Brain pericyte (primary cell): ENCODE data around the gene SMARCE1.

Experiments used
- DNase-seq: peaks from one replicate; pipeline ENCODE4 v3.0.0-alpha.2; 2012; ENCODE audit warnings: low read depth, low spot score

Gene SMARCE1

DNA sequence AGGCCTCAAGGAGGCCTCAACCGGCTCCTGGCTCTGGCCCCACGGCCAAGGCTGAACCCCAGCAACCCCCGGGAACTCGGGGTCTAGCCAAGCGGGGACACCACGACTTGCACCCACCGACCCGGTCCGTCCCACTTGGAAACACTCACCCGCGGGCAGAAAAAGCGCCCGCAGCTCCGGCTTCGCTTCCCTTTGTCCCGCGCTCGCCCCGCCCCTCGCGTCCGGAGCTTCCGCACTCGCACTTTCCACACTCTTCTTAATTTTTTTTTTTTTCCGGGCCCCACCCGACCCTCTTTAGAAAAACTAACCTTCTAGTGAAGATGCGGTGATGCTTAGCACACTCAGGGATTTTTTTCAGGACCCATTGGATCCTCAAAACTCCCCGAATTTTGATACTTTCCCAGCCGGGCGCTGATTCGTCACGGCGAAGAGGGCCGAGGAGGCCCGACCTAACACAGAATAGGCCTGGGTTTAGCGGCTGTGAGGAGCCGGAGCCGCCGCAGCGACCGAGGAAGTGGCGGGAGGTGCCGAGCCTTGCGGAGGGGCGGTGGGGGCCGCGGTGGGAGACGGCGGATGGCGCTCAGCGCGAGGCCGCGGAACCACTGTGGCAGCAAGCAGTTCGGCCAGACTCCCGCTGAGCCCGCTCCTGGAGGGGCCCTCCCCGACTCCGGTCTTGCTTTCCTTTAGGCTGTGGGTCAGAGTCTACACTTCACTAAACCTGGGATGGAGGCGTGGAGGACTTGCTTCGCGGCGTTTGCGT, at the start of gene SMARCE1:
Gene SMARCE1 (minus strand): TSS at position 195 of the 760 bp plus-strand sequence. CDS start 2,016 bp downstream, outside the sequence.
- peak; percentile 61 for DNase-seq

DNA sequence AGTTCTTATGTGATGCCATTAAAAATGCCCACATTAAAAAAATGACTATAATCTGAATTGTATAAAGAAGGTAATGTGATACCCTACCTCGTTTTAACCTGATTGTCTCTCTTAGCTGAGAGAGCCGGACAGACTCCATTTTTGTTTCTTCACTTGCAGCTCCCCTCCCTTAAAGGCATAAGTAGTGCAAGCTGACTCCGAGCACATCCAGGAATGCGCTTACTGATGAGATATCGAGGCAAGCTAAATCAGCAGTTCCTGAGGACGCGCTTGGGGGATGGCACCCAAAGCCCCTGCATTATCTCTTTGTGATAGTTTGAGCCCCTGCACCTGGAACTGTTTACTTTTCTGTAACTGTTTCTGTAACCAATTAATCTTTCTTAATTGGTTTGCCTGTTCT, 49.7 kb upstream of the SMARCE1 start:
- no peak for DNase-seq

DNA sequence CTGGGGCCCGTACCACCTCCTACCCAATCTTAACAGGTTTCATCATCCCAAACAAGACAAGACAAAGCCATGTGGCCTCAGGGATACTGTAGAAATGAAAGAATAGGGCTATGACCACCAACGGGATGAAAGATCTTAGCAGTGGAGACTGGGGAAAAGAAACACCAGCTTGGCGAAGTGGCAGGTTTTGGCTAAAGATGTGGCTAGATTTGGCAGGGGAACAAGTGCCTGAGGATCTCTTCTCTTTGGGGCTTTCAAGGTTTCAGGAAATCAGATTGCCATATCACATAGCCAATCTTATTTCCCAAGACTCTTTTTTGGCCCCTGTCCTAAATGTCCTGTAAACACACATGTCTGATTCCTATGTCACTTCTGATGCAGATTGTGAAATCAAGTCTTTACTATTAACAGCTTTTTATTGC, 49.0 kb upstream of the SMARCE1 start:
- DNase-seq, result no peak

DNA sequence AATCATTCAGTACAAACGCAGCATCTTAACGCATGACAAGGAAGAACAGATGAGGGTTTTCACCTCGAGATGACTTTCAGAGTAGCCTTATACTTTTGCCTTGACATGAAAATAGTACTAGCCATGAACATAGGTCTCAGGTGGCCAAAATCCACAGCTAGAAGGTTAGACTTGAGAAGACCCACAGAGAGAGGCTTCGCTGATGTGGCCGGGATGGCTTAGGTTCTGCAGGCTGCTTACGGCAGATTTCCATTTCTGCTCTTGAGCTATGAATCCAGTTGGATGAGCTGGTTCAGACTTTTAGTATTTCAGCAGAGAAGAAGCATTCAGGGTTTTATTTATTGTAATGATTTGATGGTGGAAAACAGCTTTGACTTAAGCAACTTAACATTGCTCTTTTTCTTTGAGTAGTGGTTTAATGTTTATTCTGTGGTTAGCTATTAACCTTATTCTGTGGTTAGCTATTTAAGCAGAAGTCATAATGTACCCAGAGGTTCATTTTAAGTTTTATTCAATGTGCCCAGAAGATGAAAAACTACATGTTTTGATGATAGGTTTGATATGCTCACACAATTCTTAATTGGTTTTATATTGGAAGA, 48.4 kb upstream of the SMARCE1 start:
- no peak for DNase-seq

DNA sequence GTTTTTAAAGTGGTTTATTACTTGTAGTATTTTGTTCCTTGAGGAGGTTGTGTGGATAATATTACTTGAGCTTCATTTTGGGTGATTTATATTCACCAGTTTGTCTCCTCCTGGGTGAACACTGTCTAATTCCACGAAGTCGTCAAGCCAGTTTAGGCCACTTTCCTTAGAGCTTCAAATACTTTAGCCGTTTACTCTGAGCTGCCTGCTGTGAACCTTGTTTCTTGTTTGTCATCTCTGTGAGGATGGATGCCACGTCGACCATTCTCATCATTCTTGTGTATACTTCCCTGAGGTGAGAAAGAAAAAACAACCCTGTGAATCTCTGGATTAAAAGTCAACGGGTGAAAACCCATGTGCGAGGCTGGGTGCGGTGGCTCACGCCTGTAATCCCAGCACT, 47.0 kb upstream of the SMARCE1 start:
- DNase-seq, result no peak

DNA sequence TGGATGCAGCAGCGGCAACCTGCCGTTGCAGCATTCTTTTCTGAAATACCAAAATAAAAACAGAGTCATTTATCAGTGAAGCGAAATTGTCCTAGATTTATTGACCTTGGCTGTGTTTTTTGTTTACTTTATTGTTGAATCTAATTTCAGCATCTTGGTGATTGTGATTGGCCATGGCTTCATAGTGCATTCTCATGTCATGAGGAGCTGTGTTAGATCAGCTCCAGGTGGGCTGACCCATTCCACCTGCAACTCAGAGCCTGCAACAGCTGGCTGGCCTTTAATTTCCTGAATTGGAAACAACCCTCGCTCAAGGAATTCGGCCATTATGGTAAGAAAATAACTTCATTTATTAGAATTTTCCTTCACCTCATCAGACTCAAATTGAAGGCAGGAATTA, 39.5 kb upstream of the SMARCE1 start:
- DNase-seq, result no peak

DNA sequence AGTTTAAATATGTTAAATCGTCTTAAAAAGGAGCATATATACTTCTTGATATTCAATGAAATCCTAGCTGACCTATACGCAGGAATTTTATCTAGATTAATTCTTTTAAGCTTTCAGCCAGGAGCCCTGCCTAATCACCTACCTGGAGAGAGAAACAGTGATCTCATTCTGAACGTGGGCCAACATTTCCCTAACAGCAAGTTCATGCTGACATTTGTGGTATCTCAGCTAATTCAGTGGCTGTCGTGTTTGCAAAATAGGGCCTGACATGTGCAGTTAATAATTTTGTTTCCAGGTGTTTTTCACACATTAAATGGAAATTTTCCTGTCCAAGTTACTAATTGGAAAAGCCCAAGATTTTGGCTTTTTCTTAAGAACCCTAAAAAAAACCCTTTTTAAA, 38.6 kb upstream of the SMARCE1 start:
- no peak for DNase-seq

DNA sequence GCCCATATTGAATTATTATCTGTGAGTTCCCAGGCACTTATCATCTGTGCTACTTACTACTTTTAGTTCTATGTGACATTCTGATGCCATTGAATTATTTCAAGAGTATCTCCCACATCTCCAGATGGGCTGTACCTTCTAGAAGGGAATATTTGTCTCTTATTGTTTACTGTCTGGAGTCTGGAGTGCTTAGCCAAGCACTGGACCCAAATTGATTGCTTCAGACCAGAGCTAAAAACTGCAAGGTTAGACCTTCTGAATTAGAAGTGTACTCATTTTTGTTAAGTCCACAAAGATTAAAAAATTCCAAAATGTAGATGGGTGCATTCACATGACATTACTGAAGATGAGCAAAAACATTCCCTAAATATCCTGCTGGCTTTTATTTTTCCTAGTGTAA, 33.4 kb upstream of the SMARCE1 start:
- no peak for DNase-seq

DNA sequence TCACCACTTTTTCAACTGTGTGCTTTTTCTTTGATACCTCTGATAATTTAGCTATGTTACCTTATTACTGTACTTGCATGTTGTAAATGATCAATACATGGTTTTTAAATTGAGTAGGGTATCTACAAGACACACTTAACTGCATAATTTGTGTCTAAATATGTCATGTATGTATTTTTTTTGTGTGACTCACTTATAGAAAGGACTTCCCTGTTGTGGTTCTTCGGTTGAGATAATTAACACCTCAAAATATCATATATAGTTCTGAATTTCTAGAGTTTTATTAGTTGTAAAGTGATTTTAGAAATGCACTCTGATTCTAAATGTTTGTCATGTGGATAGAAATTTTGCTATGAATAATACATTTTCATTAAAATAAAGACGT, 31.9 kb upstream of the SMARCE1 start:
- no peak for DNase-seq

DNA sequence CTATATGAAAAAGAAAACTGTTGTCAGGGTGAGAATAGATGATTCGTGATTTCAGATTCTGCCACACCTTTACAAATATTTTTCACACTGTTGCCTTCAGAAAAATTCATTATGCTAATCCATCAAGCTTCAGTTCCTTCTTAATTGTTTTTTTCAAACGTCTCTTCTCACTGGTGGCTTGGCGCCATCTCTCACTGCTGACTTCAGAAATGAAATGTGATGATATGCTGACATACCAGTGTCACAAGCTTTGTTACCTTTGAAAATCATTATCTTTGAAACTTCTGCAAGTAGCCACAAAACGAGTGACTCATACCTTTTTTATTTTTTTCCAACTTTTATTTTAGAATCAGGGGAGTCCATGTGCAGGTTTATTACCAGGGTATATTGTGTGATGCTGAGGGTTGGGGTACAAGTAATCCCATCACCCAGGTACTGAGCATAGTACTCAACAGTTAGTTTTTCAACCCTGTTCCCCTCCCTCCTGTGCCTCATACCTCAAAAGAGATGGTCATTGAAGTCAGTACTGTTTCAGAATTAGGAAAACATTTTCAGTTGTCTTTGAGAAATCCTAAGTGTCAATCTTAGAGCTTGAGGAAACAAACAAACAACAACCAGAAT, 31.4 kb upstream of the SMARCE1 start:
- no peak for DNase-seq

DNA sequence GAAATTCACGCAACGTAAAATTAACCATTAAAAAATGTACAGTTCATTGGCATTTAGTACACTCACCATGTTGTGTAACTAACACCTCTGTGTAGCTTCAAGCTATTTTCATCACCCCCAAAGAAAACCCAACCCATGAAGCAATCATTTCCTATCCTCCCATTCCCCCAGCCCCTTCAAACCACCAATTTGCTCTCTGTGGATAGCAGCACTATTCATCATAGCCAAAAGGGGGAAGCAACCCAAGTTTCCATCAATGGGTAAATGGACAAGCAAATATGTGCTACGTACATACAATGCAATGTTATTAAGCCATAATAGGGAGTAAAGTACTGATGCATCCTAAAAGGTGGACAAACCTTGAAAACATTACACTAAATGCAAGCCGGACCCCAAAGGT, 28.3 kb upstream of the SMARCE1 start:
- no peak for DNase-seq

DNA sequence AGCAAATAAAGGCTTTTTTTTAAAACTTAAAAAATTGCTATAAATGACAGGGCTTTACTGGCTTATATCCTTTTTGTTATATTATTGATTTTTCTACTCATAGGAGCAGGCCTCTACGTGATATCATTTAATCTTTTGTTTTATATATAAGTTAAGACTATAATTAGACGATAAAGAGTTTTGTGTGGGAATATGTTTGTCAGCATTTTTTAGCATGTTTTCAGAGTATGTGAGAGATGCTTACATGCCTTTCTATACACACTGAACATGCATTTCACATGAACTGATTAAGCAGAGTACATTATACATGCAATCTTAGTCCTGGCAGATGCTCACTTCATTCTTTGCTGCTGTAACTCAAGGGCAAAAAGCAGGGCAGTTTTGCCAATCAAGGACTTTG, 25.0 kb upstream of the SMARCE1 start:
- no peak for DNase-seq

DNA sequence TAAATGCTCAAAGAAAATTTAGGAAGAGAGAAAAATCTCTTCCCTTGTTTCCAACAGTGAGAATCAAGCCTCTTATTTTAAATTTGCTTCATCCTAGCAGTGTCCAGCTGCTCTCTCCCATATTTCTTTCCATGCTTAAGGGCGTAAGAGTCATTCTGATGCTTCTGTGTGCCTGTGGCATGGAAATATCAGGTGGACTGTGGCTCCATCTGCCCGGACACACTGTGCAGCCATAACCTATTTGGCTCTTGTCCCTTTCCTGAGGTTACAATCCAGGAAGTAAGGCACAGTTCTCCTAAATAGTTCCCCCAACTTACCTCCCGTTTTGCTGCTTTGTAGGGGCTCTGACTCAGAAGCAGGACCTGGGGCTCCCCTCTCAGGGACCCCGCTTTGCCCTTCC, 23.7 kb upstream of the SMARCE1 start:
- no peak for DNase-seq

DNA sequence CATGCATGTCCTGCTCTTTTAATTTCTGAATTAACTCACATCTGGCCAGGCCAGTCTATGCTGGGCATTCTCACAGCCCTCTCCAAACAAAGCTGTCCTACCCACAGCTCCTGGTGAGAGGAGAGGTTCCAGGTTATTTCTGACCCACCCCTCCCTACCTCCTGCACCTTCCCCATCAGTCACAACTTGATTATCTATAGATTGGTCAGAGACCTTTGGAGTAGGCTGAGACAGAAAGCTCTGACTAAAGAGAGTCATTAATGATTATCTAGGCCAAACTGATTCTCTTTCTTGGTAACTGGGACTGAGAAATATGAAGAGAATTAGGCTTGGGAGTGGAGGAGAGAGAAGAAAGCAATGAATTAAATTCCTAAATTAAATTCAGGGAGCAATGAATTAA, 18.7 kb upstream of the SMARCE1 start:
- DNase-seq, result no peak

DNA sequence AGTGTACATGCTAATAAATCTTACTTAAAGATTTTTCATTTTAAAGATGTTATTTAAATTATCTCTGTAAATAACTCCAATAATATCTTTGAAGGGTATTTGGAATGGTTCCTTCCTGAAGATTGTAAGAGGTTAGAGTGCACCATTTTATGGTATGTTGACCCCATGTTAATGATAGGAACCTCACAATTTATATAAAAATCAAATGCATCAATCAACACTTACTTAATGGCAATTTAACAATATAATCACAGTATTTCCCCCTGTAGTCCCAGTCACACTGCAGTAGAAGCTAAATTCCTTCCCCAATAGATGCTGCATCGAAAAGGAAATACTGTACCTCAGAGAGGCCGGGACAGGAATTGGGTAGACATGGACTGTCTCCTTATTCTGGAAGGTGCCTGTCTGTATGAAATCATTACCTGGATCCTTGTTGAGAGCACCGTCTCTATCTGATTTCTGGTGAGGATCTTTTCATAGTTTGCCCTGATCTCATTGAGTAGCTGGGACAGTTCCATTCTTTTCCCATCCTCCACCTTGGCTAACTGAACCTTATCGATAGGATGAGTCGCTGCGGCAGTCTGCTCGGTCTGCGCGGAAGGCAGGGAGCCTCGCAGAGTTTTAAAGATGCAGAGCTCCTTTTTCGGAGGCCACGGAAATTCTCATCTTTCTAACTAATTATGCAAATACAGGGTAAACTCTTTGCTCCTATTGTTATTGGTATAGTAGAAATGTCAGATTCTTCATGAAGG, 17.1 kb upstream of the SMARCE1 start, which contains the start of gene KRT222:
Gene KRT222 (minus strand): TSS at position 596 of the 752 bp plus-strand sequence. CDS start 78 bp downstream, at position 518.
- no peak for DNase-seq

DNA sequence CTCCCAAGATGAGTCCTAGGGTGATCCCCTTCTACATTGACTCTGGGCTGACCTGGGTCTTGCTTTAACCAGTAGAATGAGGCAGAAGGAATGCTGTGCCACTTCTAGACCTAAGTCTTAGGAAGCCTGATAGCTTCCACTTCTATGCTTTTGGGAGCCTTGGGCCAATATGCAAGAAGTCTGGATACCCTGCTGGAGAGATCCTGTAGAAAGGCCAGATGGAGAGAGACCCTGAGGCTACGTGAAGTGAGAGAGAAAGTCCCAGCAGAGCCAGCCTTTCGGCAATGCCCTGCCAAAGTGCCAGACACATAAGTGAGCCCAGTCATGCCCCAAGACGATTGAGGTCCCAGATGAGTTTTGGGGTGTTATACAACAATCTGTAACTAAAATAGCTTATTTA, 15.6 kb upstream of the SMARCE1 start:
- DNase-seq, result no peak

DNA sequence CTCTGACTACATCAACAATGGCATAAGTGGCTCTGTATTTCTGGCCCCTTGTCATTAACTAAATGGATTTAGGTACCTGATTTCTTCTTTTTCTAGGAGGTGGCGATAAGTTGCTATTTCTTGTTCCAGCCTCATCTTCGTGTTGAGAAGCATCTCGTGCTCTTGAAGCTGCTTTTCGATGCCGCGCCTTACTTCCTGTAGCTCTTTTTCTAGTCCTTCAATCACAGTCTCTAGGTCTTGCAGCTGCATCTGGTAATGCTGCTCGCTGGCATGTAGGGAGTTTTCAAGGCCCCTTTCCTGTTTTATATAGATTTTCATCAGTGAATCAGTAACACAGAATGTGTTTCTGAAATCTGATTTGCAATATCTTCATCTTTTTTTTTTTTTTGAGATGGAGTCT, 12.3 kb upstream of the SMARCE1 start:
- no peak for DNase-seq

DNA sequence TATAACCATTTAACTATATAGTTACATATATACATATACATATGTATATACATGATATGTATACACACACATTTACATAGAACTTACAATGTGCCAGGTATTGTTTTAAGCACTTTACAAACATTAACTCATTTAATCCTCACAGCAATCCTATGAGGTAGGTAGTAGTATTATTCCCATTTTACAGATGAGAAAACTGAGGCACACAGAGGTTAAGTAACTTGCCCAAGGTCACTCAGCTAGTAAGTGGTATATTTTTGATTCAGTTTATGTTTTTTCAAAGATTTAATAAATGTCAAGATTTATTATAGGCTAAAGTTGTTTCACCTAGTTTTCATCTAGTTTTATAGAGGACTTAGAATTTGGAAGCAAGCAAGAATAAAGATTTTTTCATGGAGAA, 10.8 kb upstream of the SMARCE1 start:
- no peak for DNase-seq

DNA sequence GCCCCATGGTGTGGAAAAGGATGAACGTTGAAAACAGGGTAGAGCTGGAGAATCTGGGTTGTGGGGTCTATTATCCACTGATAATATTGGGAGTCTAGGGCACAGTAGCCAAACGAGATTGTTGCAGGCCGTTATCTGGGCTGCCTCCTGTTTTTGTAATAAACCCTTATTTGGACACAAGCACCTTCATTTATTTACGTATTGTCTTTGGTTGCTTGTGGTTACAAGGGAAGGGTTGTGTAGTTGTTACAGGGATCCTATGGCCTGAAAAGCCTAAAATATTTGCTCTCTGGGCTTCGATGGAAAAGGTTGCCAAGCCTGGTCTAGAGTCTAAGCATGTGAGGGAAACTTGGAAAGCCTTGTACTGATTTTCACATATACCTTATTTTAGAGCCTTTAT, 4.3 kb upstream of the SMARCE1 start:
- DNase-seq, result no peak

DNA sequence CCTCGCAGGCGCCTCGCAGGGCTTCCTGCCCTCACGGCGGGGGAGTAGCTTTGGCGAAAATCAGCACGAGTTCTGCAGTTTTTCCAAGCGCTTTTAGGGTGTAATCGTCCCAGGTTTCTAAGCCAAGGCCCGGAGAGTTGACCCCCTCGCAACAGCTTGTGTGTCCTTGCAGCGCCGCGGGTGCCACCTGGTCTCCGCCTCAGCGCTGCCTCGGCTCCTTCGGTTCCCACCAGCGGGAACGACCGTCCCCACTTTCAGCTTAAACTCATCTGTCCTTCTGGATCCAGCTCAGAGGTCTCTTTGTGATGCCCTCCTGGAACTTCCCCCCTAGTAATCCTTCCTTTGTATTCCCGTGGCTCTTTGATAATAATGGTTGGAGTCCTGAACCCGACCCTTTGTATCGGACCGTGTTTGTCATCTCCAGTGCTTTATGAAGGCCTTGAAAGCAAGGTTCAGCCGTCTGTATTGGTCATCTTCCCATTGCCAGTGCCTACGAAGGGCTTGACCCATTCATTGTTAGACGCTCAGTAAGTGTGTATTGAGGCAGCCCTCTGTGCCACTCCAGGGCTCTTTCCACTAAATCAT, 858 bp upstream of the SMARCE1 start:
- DNase-seq, result no peak

DNA sequence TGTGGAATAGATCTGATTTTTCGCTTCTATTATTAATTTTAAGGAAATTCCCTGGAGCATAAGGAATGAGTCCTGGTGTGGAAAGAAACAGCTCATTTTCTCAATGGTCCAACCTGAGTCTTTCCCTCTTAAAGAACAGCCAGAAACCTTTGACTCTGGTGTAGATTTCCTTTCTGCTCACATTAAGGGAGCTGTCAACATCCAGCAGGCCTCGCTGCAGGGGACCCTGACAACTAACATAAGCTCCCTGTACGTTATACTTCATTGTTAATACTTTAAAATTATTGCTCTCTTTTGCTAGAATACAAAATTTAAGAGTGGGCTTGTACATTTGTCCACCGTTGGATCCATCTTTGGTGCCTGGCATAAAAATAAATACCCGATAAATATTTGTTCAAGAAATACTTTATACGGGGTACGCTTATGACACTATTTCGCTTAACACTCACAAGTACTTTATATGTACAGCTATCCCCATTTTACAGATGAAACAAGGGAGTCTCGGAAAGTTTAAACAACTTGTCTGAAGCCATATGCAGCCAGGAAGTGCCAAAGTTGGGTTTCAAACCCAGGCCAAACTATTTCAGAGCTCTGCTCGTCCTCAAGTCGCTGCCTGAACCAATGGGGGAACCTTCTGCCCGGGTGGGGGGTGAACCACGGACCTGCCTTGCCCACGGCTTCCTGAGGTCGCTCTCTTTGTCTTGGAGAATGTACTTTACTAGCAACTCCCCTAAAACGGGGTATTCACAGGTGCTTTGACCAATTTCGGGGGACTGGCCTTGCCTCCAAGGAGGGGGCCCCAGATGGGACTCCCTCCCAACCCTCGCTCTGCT, 611 bp downstream of the SMARCE1 start:
- no peak for DNase-seq
